K562 treated with DMSO at 1 percent for 48 hours (cell line): ENCODE results near the gene MRGPRD. TPM values are rescaled to one million over a fixed set of nuclear protein-coding genes. Genes with fewer than 3 reads are reported as not detected.

Experiments used
- total RNA-seq: library from RNA; unstranded; fragments of 300-600 nt; gene quantifications from 2 replicates; pipeline ENCODE4 v1.2.3, GENCODE V29; 2022; ENCODE audit warnings: low replicate concordance; ENCODE audit errors: extremely low read depth

Gene MRGPRD, protein sequence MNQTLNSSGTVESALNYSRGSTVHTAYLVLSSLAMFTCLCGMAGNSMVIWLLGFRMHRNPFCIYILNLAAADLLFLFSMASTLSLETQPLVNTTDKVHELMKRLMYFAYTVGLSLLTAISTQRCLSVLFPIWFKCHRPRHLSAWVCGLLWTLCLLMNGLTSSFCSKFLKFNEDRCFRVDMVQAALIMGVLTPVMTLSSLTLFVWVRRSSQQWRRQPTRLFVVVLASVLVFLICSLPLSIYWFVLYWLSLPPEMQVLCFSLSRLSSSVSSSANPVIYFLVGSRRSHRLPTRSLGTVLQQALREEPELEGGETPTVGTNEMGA
- total RNA-seq = not detected in 2 replicates

DNA sequence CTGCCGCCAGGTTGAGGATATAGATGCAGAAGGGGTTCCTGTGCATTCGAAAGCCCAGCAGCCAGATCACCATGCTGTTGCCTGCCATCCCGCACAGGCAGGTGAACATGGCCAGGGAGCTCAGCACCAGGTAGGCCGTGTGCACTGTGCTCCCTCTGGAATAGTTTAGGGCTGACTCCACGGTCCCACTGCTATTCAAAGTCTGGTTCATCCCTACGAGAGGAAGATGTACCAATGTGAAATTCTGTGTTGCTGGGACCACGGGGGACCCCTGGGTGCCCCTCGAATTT lies at the start of gene MRGPRD:
Gene MRGPRD, minus strand, starts transcription at position 211 of the 290 bp plus-strand sequence. Its CDS starts 0 bp downstream, at position 211.

DNA sequence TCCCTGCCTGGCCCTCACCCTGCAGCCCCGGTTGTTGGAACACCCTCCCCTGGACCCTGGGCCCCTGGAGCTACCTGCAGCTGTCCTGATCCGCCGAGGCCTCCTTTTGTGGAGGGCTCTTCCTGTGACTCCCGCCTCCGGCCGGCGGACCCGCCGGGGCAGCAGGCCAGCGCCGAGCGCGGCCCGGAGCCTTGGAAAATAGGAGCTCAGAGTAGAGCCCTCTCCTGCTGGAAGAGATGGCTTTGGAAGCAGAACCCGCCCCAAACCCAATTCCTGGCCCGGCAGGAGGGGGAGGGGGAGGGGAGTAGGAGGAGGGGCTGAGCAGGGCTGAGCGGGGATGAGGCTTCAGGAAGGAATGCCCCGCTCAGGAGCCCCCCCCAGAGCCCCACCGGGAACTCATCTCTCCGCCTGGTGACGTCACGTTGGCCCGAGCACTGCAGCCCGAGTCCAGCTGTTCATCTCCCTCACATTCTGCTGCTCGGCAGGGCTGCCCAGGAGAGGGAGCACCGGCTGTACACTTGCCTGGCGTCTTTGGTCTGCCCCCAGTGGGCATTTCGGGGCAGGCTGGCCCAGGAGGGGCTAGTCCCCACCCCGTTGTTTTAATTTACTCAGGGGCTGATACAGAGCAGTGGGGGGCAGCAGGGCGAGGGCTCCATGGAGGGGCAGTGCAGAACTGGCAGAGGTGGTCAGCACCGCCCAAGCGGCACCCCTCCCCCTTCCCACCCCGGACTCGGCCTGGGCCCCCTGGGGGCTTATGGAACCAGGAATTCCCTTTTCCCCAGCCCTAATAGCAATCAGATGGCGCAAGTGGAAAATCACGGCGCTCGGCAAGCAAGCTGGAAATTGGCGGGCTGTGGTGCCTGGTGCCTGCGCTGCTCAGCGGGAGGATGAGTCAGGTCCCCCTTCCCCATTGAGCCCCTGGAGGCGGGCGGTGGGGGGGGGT lies 32.5 kb upstream of the MRGPRD start, which contains the start of gene MRGPRF:
Gene MRGPRF, minus strand, starts transcription at position 238 of the 943 bp plus-strand sequence. CDS start 3,345 bp downstream, outside the sequence.

Other genes with a start within 250 kb of the MRGPRD start
- gene TESMIN, start 229.5 kb downstream of the MRGPRD start, total RNA-seq = not detected in 2 replicates
- gene CPT1A, start 139.1 kb downstream of the MRGPRD start, total RNA-seq = not detected in 2 replicates
- gene MRPL21, start 77.2 kb downstream of the MRGPRD start, total RNA-seq = not detected in 2 replicates
- not detected in 2 replicates for gene IGHMBP2, start 77.1 kb downstream of the MRGPRD start, total RNA-seq
- not detected in 2 replicates for gene MRGPRF, start 32.3 kb upstream of the MRGPRD start, total RNA-seq
- gene TPCN2, start 67.9 kb upstream of the MRGPRD start, total RNA-seq = not detected in 2 replicates
- gene SMIM38, start 174.9 kb upstream of the MRGPRD start, total RNA-seq = not detected in 2 replicates